Memory B cell (primary cell): ENCODE measurements around the gene SELENOM.
"Not testable (repeated sequence)": the region's sequence is repeated elsewhere in the genome, so short reads cannot be mapped to it uniquely, and the experiment has no call there.

ENCODE experiments used
- ATAC-seq: fragments of 150-1000 bp; cut with Tn5 transposase; 2 replicates; pipeline ENCODE4 v1.10.0; 2021; ENCODE audit warnings: low read depth, mild to moderate bottlenecking, moderate library complexity
- DNase-seq, 2 donors: peaks; one replicate each; pipeline ENCODE4 v3.0.0; 2022; ENCODE audit warnings: low spot score in 2 of 2
- H3K27ac Mint-ChIP-seq: one replicate; pipeline ENCODE4 v1.8.0; 2022; ENCODE audit warnings: mild to moderate bottlenecking, moderate library complexity, mixed read lengths
- H3K27me3 Mint-ChIP-seq: one replicate; pipeline ENCODE4 v1.8.0; 2022; ENCODE audit warnings: mixed read lengths
- H3K36me3 Mint-ChIP-seq: one replicate; pipeline ENCODE4 v1.8.0; 2022; ENCODE audit warnings: mild to moderate bottlenecking, mixed read lengths
- H3K4me1 Mint-ChIP-seq: one replicate; pipeline ENCODE4 v1.8.0; 2022; ENCODE audit warnings: mixed read lengths
- H3K4me3 Mint-ChIP-seq: one replicate; pipeline ENCODE4 v1.8.0; 2022; ENCODE audit warnings: mild to moderate bottlenecking, moderate library complexity, mixed read lengths
- H3K9me3 Mint-ChIP-seq: one replicate; pipeline ENCODE4 v1.8.0; 2022; ENCODE audit warnings: mixed read lengths

SELENOM gene

GRCh38 chr22:31078389-31078788 lies 29.0 kb downstream of the SELENOM start:
- not testable (repeated sequence) for H3K27me3 Mint-ChIP-seq, DNase-seq, H3K36me3 Mint-ChIP-seq, H3K27ac Mint-ChIP-seq, ATAC-seq, H3K9me3 Mint-ChIP-seq, H3K4me3 Mint-ChIP-seq
- H3K4me1 Mint-ChIP-seq: peaks cover 16% of the 10 kb centered on the region

GRCh38 chr22:31077681-31078080 lies 29.7 kb downstream of the SELENOM start:
- Mint-ChIP-seq H3K36me3 (no peaks in the 10 kb centered on the region), H3K27ac (no peak overlapping the region), H3K4me1 (peaks cover 14% of the 10 kb centered on the region), H3K27me3 (peaks cover 2% of the 10 kb centered on the region), H3K9me3 (no peaks in the 10 kb centered on the region), H3K4me3 (no peak overlapping the region)
- ATAC-seq (no peak), DNase-seq (no peak)

GRCh38 chr22:31075961-31076360 lies 31.4 kb downstream of the SELENOM start:
- peaks cover 3% of the 10 kb centered on the region for H3K4me1 Mint-ChIP-seq
- no peaks in the 10 kb centered on the region for H3K9me3 Mint-ChIP-seq
- H3K27ac Mint-ChIP-seq: no peak overlapping the region
- DNase-seq: no peak
- H3K27me3 Mint-ChIP-seq: peaks cover 2% of the 10 kb centered on the region
- ATAC-seq: no peak
- H3K36me3 Mint-ChIP-seq: no peaks in the 10 kb centered on the region
- H3K4me3 Mint-ChIP-seq: no peak overlapping the region

- H3K9me3 Mint-ChIP-seq, H3K4me1 Mint-ChIP-seq, DNase-seq, H3K27me3 Mint-ChIP-seq, H3K36me3 Mint-ChIP-seq, H3K27ac Mint-ChIP-seq, H3K4me3 Mint-ChIP-seq, ATAC-seq: not testable (repeated sequence)
Measured at GRCh38 chr22:31073545-31074145, 33.7 kb downstream of the SELENOM start.

- not testable (repeated sequence) for H3K4me1 Mint-ChIP-seq, H3K9me3 Mint-ChIP-seq, H3K27ac Mint-ChIP-seq, H3K36me3 Mint-ChIP-seq, H3K27me3 Mint-ChIP-seq, ATAC-seq, DNase-seq, H3K4me3 Mint-ChIP-seq
Measured at GRCh38 chr22:31073125-31073524, 34.2 kb downstream of the SELENOM start.

GRCh38 chr22:31069691-31070314 lies 37.6 kb downstream of the SELENOM start:
- not testable (repeated sequence) for DNase-seq, H3K4me3 Mint-ChIP-seq, H3K27me3 Mint-ChIP-seq, H3K9me3 Mint-ChIP-seq, H3K36me3 Mint-ChIP-seq, H3K4me1 Mint-ChIP-seq, H3K27ac Mint-ChIP-seq, ATAC-seq

- H3K4me1 Mint-ChIP-seq: peaks cover 2% of the 10 kb centered on the region
- H3K27me3 Mint-ChIP-seq: peaks cover 2% of the 10 kb centered on the region
- no peaks in the 10 kb centered on the region for H3K36me3 Mint-ChIP-seq
- peaks cover under 1% of the 10 kb centered on the region for H3K9me3 Mint-ChIP-seq
- no peak overlapping the region for H3K27ac Mint-ChIP-seq
- ATAC-seq (no peak), DNase-seq (no peak)
- H3K4me3 Mint-ChIP-seq: no peak overlapping the region
Measured at GRCh38 chr22:31068970-31069369, 38.4 kb downstream of the SELENOM start.

- peaks cover 3% of the 10 kb centered on the region for H3K4me1 Mint-ChIP-seq
- H3K36me3 Mint-ChIP-seq: no peaks in the 10 kb centered on the region
- H3K9me3 Mint-ChIP-seq: peaks cover 4% of the 10 kb centered on the region
- ATAC-seq (no peak), DNase-seq (no peak)
- no peaks in the 10 kb centered on the region for H3K27me3 Mint-ChIP-seq
- H3K27ac Mint-ChIP-seq: no peak overlapping the region
- H3K4me3 Mint-ChIP-seq: no peak overlapping the region
Measured at GRCh38 chr22:31064369-31064768, 43.0 kb downstream of the SELENOM start.

GRCh38 chr22:31062566-31063230 lies 44.7 kb downstream of the SELENOM start:
- Mint-ChIP-seq H3K4me1 (peaks cover 3% of the 10 kb centered on the region), H3K27ac (no peak overlapping the region), H3K9me3 (peaks cover 4% of the 10 kb centered on the region), H3K36me3 (no peaks in the 10 kb centered on the region), H3K4me3 (no peak overlapping the region), H3K27me3 (no peaks in the 10 kb centered on the region)
- ATAC-seq (no peak), DNase-seq (no peak)

- not testable (repeated sequence) for ATAC-seq, H3K36me3 Mint-ChIP-seq, H3K9me3 Mint-ChIP-seq, H3K4me1 Mint-ChIP-seq, H3K27ac Mint-ChIP-seq, H3K27me3 Mint-ChIP-seq, DNase-seq, H3K4me3 Mint-ChIP-seq
Measured at GRCh38 chr22:31059663-31060062, 47.7 kb downstream of the SELENOM start.

GRCh38 chr22:31056986-31057599 lies 50.3 kb downstream of the SELENOM start:
- peaks cover 2% of the 10 kb centered on the region for H3K27me3 Mint-ChIP-seq
- H3K4me3 Mint-ChIP-seq: no peak overlapping the region
- DNase-seq (no peak), ATAC-seq (no peak)
- H3K9me3 Mint-ChIP-seq: no peaks in the 10 kb centered on the region
- H3K4me1 Mint-ChIP-seq: no peaks in the 10 kb centered on the region
- H3K27ac Mint-ChIP-seq: no peak overlapping the region
- no peaks in the 10 kb centered on the region for H3K36me3 Mint-ChIP-seq

GRCh38 chr22:31055635-31056159 lies 51.7 kb downstream of the SELENOM start:
- Mint-ChIP-seq H3K36me3 (no peaks in the 10 kb centered on the region), H3K27ac (no peak overlapping the region), H3K4me3 (no peak overlapping the region), H3K9me3 (no peaks in the 10 kb centered on the region), H3K4me1 (no peaks in the 10 kb centered on the region), H3K27me3 (peaks cover 2% of the 10 kb centered on the region)
- ATAC-seq: no peak
- DNase-seq: no peak

- no peak for ATAC-seq
- H3K27ac Mint-ChIP-seq: no peak overlapping the region
- no peaks in the 10 kb centered on the region for H3K36me3 Mint-ChIP-seq
Measured at GRCh38 chr22:31055117-31055634, 52.2 kb downstream of the SELENOM start.

More at GRCh38 chr22:31055117-31055634, 52.2 kb downstream of the SELENOM start:
- H3K4me3 Mint-ChIP-seq: no peak overlapping the region
- peaks cover 2% of the 10 kb centered on the region for H3K27me3 Mint-ChIP-seq
- H3K4me1 Mint-ChIP-seq: no peaks in the 10 kb centered on the region
- DNase-seq: no peak
- no peaks in the 10 kb centered on the region for H3K9me3 Mint-ChIP-seq
